Neural cell (in vitro differentiated cells): ENCODE results near the gene DESI2.

Experiments
- POLR2AphosphoS5 ChIP-seq: IDR thresholded peaks from 2 replicates; pipeline ENCODE4 v1.6.1; 2012
- TAF1 ChIP-seq: IDR thresholded peaks from 2 replicates; pipeline ENCODE4 v1.6.1; 2012; ENCODE audit warnings: low read depth
- TF ChIP-seq, protein P1 (sequence below): fragments of 450-650 bp; IDR thresholded peaks from 2 replicates; pipeline ENCODE4 v1.5.1; 2014; ENCODE audit warnings: antibody characterized with exemption, mild to moderate bottlenecking, moderate library complexity; ENCODE audit not compliant: poor library complexity, severe bottlenecking

DNA sequence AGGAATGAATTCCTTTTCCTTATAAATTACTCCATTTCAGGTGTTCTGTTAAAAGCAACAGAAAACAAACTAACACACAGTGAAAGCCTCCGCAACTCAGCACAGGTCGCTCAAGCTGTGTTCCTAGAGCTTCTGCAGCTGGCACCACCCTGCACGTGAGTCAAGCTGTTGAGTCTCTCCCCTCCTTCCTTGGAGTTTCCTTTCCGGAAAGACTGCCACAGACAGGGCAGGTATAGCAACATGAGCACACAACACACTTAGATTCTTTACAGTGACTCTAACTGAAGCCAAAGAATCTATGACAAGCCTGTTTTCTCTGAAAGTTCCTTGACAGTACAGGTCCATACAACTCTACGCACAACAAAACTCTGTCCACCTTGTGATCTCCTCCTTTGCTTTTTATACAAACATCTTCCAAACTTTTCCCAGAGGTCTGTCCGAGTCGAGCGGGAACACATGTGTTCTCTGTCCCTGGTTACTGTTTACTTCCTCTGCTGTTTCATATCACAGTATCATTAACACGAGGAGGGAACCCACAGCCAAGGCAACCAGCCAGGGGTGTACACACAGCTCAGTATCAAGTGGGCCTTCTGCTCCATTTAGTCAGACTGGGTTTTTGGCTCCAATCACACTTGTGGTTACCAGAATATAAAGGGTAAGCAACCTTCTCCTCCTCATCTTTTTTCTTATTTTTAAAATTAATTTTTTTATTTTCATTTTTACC, 38.7 kb upstream of the DESI2 start:
- TF ChIP-seq TAF1, result no peak
- TF ChIP-seq, protein P1, sequence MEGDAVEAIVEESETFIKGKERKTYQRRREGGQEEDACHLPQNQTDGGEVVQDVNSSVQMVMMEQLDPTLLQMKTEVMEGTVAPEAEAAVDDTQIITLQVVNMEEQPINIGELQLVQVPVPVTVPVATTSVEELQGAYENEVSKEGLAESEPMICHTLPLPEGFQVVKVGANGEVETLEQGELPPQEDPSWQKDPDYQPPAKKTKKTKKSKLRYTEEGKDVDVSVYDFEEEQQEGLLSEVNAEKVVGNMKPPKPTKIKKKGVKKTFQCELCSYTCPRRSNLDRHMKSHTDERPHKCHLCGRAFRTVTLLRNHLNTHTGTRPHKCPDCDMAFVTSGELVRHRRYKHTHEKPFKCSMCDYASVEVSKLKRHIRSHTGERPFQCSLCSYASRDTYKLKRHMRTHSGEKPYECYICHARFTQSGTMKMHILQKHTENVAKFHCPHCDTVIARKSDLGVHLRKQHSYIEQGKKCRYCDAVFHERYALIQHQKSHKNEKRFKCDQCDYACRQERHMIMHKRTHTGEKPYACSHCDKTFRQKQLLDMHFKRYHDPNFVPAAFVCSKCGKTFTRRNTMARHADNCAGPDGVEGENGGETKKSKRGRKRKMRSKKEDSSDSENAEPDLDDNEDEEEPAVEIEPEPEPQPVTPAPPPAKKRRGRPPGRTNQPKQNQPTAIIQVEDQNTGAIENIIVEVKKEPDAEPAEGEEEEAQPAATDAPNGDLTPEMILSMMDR, result no peak
- TF ChIP-seq POLR2AphosphoS5, result no peak
